Hypothalamus (tissue), 51 donors: ENCODE measurements around the gene DNAAF1.
"Not testable (repeated sequence)": the region's sequence is repeated elsewhere in the genome, so short reads cannot be mapped to it uniquely, and the experiment has no call there.

Experiments used
- DNase-seq, 51 donors: peaks; one replicate each; lab custom pipeline; 2025; lab: John Stamatoyannopoulos, UW

Gene DNAAF1

GRCh38 chr16:84144859-84145639 lies at the start of gene DNAAF1, which contains the start of gene HSDL1:
TSS of gene DNAAF1 (plus strand) at chr16:84145308. CDS start at chr16:84145441, 133 bp downstream.
TSS of gene HSDL1 (minus strand) at chr16:84145177. CDS start at chr16:84131321, 13,856 bp downstream.
- DNase-seq, result peak; percentile 20 to 96 (median 85)

- no peak for DNase-seq
Measured at GRCh38 chr16:84095466-84095865, 49.6 kb upstream of the DNAAF1 start.

- no peak for DNase-seq
Measured at GRCh38 chr16:84096447-84097005, 48.6 kb upstream of the DNAAF1 start.

GRCh38 chr16:84098939-84099338 lies 46.2 kb upstream of the DNAAF1 start:
- no peak for DNase-seq

GRCh38 chr16:84103678-84104077 lies 41.4 kb upstream of the DNAAF1 start:
- DNase-seq, result no peak

GRCh38 chr16:84104231-84104630 lies 40.9 kb upstream of the DNAAF1 start:
- no peak for DNase-seq

GRCh38 chr16:84105301-84105815 lies 39.8 kb upstream of the DNAAF1 start:
- DNase-seq, result peak in 2 of 51 donors; percentile 11 to 14

GRCh38 chr16:84105948-84106740 lies 39.0 kb upstream of the DNAAF1 start:
- DNase-seq, result no peak

GRCh38 chr16:84107921-84108320 lies 37.2 kb upstream of the DNAAF1 start:
- no peak for DNase-seq

- DNase-seq, result peak in 1 of 51 donors; percentile 30
Measured at GRCh38 chr16:84109598-84110335, 35.3 kb upstream of the DNAAF1 start.

GRCh38 chr16:84110527-84110926 lies 34.6 kb upstream of the DNAAF1 start:
- DNase-seq, result no peak

- no peak for DNase-seq
Measured at GRCh38 chr16:84111525-84111924, 33.6 kb upstream of the DNAAF1 start.

GRCh38 chr16:84111949-84112348 lies 33.2 kb upstream of the DNAAF1 start:
- not testable (repeated sequence) for DNase-seq

GRCh38 chr16:84115919-84116719 lies 29.0 kb upstream of the DNAAF1 start:
- DNase-seq, result peak in 10 of 51 donors; percentile 32 to 65 (median 44)

- DNase-seq, result peak; percentile 39 to 99 (median 96)
Measured at GRCh38 chr16:84116720-84117493, 28.2 kb upstream of the DNAAF1 start, which contains the start of gene MBTPS1. TSS of gene MBTPS1 (minus strand) at chr16:84116942. CDS start at chr16:84101783, 15,159 bp downstream.

- DNase-seq, result peak in 11 of 51 donors; percentile 30 to 77 (median 46)
Measured at GRCh38 chr16:84117494-84117843, 27.6 kb upstream of the DNAAF1 start.

GRCh38 chr16:84118315-84118714 lies 26.8 kb upstream of the DNAAF1 start:
- not testable (repeated sequence) for DNase-seq

- DNase-seq, result no peak
Measured at GRCh38 chr16:84119368-84119767, 25.7 kb upstream of the DNAAF1 start.

- DNase-seq, result no peak
Measured at GRCh38 chr16:84120023-84120422, 25.1 kb upstream of the DNAAF1 start.
